GM03348 (cell line): ENCODE results near the gene PLK3.
"Not testable (repeated sequence)": the region's sequence is repeated elsewhere in the genome, so short reads cannot be mapped to it uniquely, and the experiment has no call there.

Source experiments
- DNase-seq: peaks from one replicate; pipeline ENCODE4 v3.0.0; 2012; ENCODE audit warnings: low spot score

PLK3 gene

GRCh38 chr1:44828003-44828651, 27.9 kb downstream of the PLK3 start:
- DNase-seq: no peak

- no peak for DNase-seq
These were observed 28.8 kb downstream of the PLK3 start for GRCh38 chr1:44828841-44829440.

GRCh38 chr1:44829506-44830384, 29.6 kb downstream of the PLK3 start:
- DNase-seq: no peak

GRCh38 chr1:44830900-44831304, 30.7 kb downstream of the PLK3 start:
- DNase-seq: no peak

- no peak for DNase-seq
These were observed 31.3 kb downstream of the PLK3 start for GRCh38 chr1:44831516-44831915.

- no peak for DNase-seq
These were observed 32.0 kb downstream of the PLK3 start for GRCh38 chr1:44832056-44832705.

- no peak for DNase-seq
These were observed 34.2 kb downstream of the PLK3 start for GRCh38 chr1:44834328-44834727.

- peak; percentile 85 for DNase-seq
These were observed 35.8 kb downstream of the PLK3 start for GRCh38 chr1:44835738-44836675.

GRCh38 chr1:44838294-44838693, 38.1 kb downstream of the PLK3 start:
- not testable (repeated sequence) for DNase-seq

- no peak for DNase-seq
These were observed 39.4 kb downstream of the PLK3 start for GRCh38 chr1:44839576-44839975.

GRCh38 chr1:44842486-44842861, 42.3 kb downstream of the PLK3 start:
- no peak for DNase-seq

- peak; percentile 92 for DNase-seq
These were observed 42.9 kb downstream of the PLK3 start, which contains the start of gene PTCH2 for GRCh38 chr1:44842862-44843655. PTCH2 (minus strand) TSS chr1:44843253; CDS start chr1:44842932, 321 bp downstream.

GRCh38 chr1:44846985-44847384, 46.8 kb downstream of the PLK3 start:
- no peak for DNase-seq

- no peak for DNase-seq
These were observed 47.7 kb downstream of the PLK3 start for GRCh38 chr1:44847845-44848244.

- no peak for DNase-seq
These were observed 48.4 kb downstream of the PLK3 start for GRCh38 chr1:44848456-44849181.

- DNase-seq: no peak
These were observed 49.5 kb downstream of the PLK3 start for GRCh38 chr1:44849575-44850132.

GRCh38 chr1:44851308-44851707, 51.1 kb downstream of the PLK3 start:
- DNase-seq: no peak

GRCh38 chr1:44853201-44853600, 53.0 kb downstream of the PLK3 start:
- no peak for DNase-seq

- DNase-seq: no peak
These were observed 54.8 kb downstream of the PLK3 start for GRCh38 chr1:44854970-44855369.
